NCI-H526 (cell line): ENCODE results near the gene FOSB.
"Not testable (repeated sequence)": the region's sequence is repeated elsewhere in the genome, so short reads cannot be mapped to it uniquely, and the experiment has no call there.

Source experiments
- DNase-seq, 2 experiments: peaks; one replicate each; lab custom pipeline; 2025; lab: John Stamatoyannopoulos, UW

The FOSB gene

GRCh38 chr19:45506246-45506988 lies 38.6 kb downstream of the FOSB start:
- DNase-seq, result peak; percentile 76 to 94

GRCh38 chr19:45506989-45507871 lies 39.4 kb downstream of the FOSB start, which contains the start of gene VASP:
TSS of gene VASP (plus strand) at chr19:45507479. CDS start at chr19:45507772, 293 bp downstream.
- peak; percentile 65 to 88 for DNase-seq

GRCh38 chr19:45507872-45508416 lies 40.1 kb downstream of the FOSB start:
- DNase-seq, result no peak

GRCh38 chr19:45508417-45508860 lies 40.6 kb downstream of the FOSB start:
- peak in 1 of 2 experiments; percentile 71 for DNase-seq

GRCh38 chr19:45508861-45509691 lies 41.3 kb downstream of the FOSB start:
- peak in 1 of 2 experiments; percentile 32 for DNase-seq

- no peak for DNase-seq
Observed at GRCh38 chr19:45509692-45510015, 41.9 kb downstream of the FOSB start.

- DNase-seq, result not testable (repeated sequence)
Observed at GRCh38 chr19:45510352-45510751, 42.6 kb downstream of the FOSB start.

GRCh38 chr19:45511074-45511473 lies 43.3 kb downstream of the FOSB start:
- no peak for DNase-seq

- DNase-seq, result no peak
Observed at GRCh38 chr19:45512881-45513483, 45.2 kb downstream of the FOSB start.

GRCh38 chr19:45514376-45515051 lies 46.7 kb downstream of the FOSB start:
- DNase-seq, result no peak

GRCh38 chr19:45515081-45515624 lies 47.4 kb downstream of the FOSB start:
- no peak for DNase-seq

- DNase-seq, result no peak
Observed at GRCh38 chr19:45515807-45516401, 48.1 kb downstream of the FOSB start.

GRCh38 chr19:45517238-45517637 lies 49.4 kb downstream of the FOSB start:
- no peak for DNase-seq

GRCh38 chr19:45517641-45518468 lies 50.1 kb downstream of the FOSB start:
- no peak for DNase-seq

GRCh38 chr19:45518469-45518826 lies 50.7 kb downstream of the FOSB start:
- DNase-seq, result no peak

- DNase-seq, result no peak
Observed at GRCh38 chr19:45522010-45522941, 54.5 kb downstream of the FOSB start.

GRCh38 chr19:45523642-45524256 lies 56.0 kb downstream of the FOSB start:
- DNase-seq, result peak; percentile 82 to 91
